ENCODE data around the gene PAF1. TPM values are rescaled to one million over a fixed set of nuclear protein-coding genes. Genes with fewer than 3 reads are reported as not detected.

PAF1 gene
- polyA plus RNA-seq, 3 donors, result 22.7 to 37.8 (median 25.2) TPM

DNA sequence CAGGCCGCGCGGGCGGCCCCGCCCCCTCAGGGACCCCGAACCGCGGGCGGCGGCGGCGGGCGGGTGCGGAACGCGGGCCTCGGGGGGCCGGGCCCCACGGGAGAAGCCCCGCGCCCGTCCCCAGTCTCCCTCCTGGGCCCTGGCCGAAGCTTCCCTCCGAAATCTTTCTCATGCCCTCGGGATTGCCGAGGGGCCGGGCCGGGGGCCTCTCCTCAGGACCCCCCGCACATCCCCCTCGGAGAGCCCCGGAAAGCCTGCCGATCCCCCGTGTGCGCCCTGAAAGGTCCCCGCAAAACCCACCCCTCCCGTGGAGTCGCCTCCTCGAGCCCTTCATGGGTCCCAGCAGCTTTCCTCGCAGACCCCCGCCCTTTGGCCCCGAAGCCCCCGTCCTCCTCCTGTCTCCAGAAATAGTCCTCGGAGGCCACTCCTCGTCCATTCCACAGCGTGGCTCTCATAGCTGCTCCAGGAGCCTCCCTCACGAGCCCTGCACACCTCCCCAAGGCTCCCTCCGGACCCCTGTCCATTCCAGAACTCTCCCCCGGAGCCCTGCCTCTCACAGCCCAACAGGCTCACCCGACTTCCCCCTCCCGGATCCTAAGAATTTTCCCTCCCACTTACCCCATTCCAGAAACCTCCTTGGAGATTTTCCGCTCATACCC, 48.1 kb downstream of the PAF1 start:
- no peak for TF ChIP-seq CTCF (IDR thresholded peaks at IDR 0.05)
- Histone ChIP-seq H3K4me2 (replicated peaks; ENCODE audit: extremely low read depth, low read length, poor library complexity, severe bottlenecking) (peak overlapping the region; percentile 81), H3K4me1 (ENCODE audit: control insufficient read depth in 1 of 2, insufficient read depth in 2 of 2, low read length in 2 of 2) (peaks cover 36 to 46% of the 10 kb centered on the region in 2 donors), H3K27me3 (ENCODE audit: control insufficient read depth in 2 of 2, insufficient read depth in 2 of 2, low read length in 2 of 2) (no peaks in the 10 kb centered on the region), H4K20me1 (ENCODE audit: insufficient read depth, low read length) (peaks cover 20% of the 10 kb centered on the region), H3K4me3 (replicated peaks in 1 of 3; ENCODE audit: low read depth in 2 of 3, low read length in 3 of 3) (peak overlapping the region; percentile 60 to 82 (median 72)), H3K9me3 (replicated peaks in 1 of 2; ENCODE audit: control insufficient read depth in 1 of 2, insufficient read depth in 1 of 2, low read length in 2 of 2) (no peaks in the 10 kb centered on the region), H3K9ac (ENCODE audit: insufficient read depth, low read length, poor library complexity, severe bottlenecking) (peak overlapping the region; percentile 83), H3K36me3 (replicated peaks in 1 of 2; ENCODE audit: control insufficient read depth in 1 of 2, insufficient read depth in 2 of 2, low read length in 2 of 2) (peaks cover 4 to 26% of the 10 kb centered on the region in 2 donors), H2AFZ (ENCODE audit: insufficient read depth, low read depth, low read length, poor library complexity, severe bottlenecking) (peak overlapping the region; percentile 52), H3K79me2 (ENCODE audit: insufficient read depth, low read length) (peaks cover 82% of the 10 kb centered on the region), H3K27ac (ENCODE audit: low read depth in 1 of 2, low read length in 2 of 2) (peak overlapping the region in 1 of 2 donors; percentile 83)
- H3K4me1 Mint-ChIP-seq, result peaks cover 57% of the 10 kb centered on the region
- peaks cover 0 to 3% (median 3%) of the 10 kb centered on the region in 3 donors for H3K27me3 Mint-ChIP-seq (ENCODE audit: low read depth in 3 of 3)
- peaks cover 0 to 6% (median 2%) of the 10 kb centered on the region in 7 donors for H3K9me3 Mint-ChIP-seq
- H3K36me3 Mint-ChIP-seq, result peaks cover 31 to 35% of the 10 kb centered on the region in 2 donors
- DNase-seq, result peak in 1 of 3 donors; percentile 17
- peak overlapping the region; percentile 78 to 95 (median 93) for H3K27ac Mint-ChIP-seq
- peak overlapping the region; percentile 89 to 90 for H3K4me3 Mint-ChIP-seq
- intact Hi-C loops (cut with micrococcal nuclease), result loop anchor here (5.0 to 10.0 kb wide), 5 partner anchors 50 to 492 kb away; partner anchors contain the start of genes DYRK1B (in 1 of the 2), EID2B (in 1 of the 2), MED29 (in 1 of the 2) and PAF1 (in 1 of the 2)
- WGBS (ENCODE audit: insufficient coverage), result 3% methylated on average over 51 of the region's 51 CpGs

DNA sequence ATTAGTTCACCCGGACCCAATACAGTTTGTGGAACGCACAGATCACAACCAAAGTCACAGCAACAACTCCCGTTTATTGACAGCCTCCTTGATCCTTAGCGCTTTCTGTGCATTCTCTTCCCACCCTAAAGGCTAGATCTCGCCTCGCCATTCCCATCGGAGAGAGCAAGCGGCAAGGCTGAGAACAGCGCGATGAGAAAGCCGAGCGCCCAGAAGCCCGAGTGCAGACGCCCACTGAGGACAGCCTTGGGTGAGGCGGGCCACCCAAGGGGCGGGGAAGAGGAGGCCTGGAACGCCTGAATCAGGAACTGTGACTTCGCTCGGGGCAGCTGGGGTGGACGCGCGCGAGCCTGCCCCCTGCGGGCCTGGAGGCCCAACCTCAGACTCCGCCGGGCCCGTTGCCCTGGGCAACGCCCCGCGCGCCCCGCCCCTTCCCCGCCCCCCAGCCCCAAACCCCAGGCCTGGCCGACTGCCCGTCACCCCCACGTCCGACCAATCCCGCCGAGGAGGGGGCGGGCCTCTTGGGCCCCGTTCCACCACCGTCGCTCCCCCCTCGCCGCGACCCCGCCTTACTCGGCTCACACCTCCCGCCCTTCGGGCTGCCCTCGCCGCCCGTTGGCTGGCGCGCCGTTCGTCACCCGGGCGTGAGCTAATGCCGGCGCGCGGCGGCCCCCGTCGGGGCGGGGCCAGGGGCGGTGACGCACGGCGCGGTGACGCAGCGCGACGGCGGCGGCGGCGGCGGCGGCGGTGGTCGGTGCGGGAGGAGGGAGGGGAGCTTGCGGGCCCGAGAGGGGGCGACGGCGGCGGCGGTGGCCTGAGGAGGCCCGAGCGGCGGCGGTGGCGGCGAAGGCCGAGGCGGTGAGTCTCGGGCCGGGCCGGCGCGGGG, 48.9 kb downstream of the PAF1 start, which contains the start of gene SAMD4B:
Gene SAMD4B (plus strand): TSS at position 703 of the 886 bp plus-strand sequence. CDS start 14,473 bp downstream, outside the sequence.
- peaks cover 24 to 27% of the 10 kb centered on the region in 2 donors for H3K36me3 Mint-ChIP-seq
- Histone ChIP-seq H4K20me1 (ENCODE audit: insufficient read depth, low read length) (peaks cover 12% of the 10 kb centered on the region), H3K4me1 (ENCODE audit: control insufficient read depth in 1 of 2, insufficient read depth in 2 of 2, low read length in 2 of 2) (peaks cover 44 to 54% of the 10 kb centered on the region in 2 donors), H3K4me3 (replicated peaks in 1 of 3; ENCODE audit: low read depth in 2 of 3, low read length in 3 of 3) (peak within 1 kb of the TSS; percentile 89 to 96 (median 91)), H3K27me3 (ENCODE audit: control insufficient read depth in 2 of 2, insufficient read depth in 2 of 2, low read length in 2 of 2) (no peaks in the 10 kb centered on the region), H3K9me3 (replicated peaks in 1 of 2; ENCODE audit: control insufficient read depth in 1 of 2, insufficient read depth in 1 of 2, low read length in 2 of 2) (no peaks in the 10 kb centered on the region), H2AFZ (ENCODE audit: insufficient read depth, low read depth, low read length, poor library complexity, severe bottlenecking) (peak within 1 kb of the TSS; percentile 56), H3K27ac (ENCODE audit: low read depth in 1 of 2, low read length in 2 of 2) (peak within 1 kb of the TSS; percentile 86 to 89), H3K79me2 (ENCODE audit: insufficient read depth, low read length) (peaks cover 80% of the 10 kb centered on the region), H3K4me2 (replicated peaks; ENCODE audit: extremely low read depth, low read length, poor library complexity, severe bottlenecking) (peak within 1 kb of the TSS; percentile 81), H3K36me3 (replicated peaks in 1 of 2; ENCODE audit: control insufficient read depth in 1 of 2, insufficient read depth in 2 of 2, low read length in 2 of 2) (peaks cover 4 to 18% of the 10 kb centered on the region in 2 donors), H3K9ac (ENCODE audit: insufficient read depth, low read length, poor library complexity, severe bottlenecking) (peak within 1 kb of the TSS; percentile 83)
- intact Hi-C loops (cut with micrococcal nuclease), result loop anchor here (2.0 to 10.0 kb wide), 6 partner anchors 50 to 493 kb away; partner anchors contain the start of genes DYRK1B (in 1 of the 2), EID2B (in 1 of the 2), MED29 (in 1 of the 2) and PAF1 (in 1 of the 2)
- H3K4me3 Mint-ChIP-seq, result peak within 1 kb of the TSS; percentile 97
- H3K4me1 Mint-ChIP-seq, result peaks cover 61% of the 10 kb centered on the region
- H3K27me3 Mint-ChIP-seq (ENCODE audit: low read depth in 3 of 3), result peaks cover 0 to 4% (median 3%) of the 10 kb centered on the region in 3 donors
- peak within 1 kb of the TSS; percentile 92 to 99 (median 95) for H3K27ac Mint-ChIP-seq
- under 1% methylated on average over 70 of the region's 105 CpGs for WGBS (ENCODE audit: insufficient coverage)
- peak; percentile 85 for TF ChIP-seq CTCF (IDR thresholded peaks at IDR 0.05)
- H3K9me3 Mint-ChIP-seq, result peaks cover 0 to 8% (median 6%) of the 10 kb centered on the region in 7 donors
- peak; percentile 98 to 99 (median 99) for DNase-seq
